ENCODE results near the gene KLHL3.
"Not testable (repeated sequence)": the region's sequence is repeated elsewhere in the genome, so short reads cannot be mapped to it uniquely, and the experiment has no call there.

The KLHL3 gene, protein sequence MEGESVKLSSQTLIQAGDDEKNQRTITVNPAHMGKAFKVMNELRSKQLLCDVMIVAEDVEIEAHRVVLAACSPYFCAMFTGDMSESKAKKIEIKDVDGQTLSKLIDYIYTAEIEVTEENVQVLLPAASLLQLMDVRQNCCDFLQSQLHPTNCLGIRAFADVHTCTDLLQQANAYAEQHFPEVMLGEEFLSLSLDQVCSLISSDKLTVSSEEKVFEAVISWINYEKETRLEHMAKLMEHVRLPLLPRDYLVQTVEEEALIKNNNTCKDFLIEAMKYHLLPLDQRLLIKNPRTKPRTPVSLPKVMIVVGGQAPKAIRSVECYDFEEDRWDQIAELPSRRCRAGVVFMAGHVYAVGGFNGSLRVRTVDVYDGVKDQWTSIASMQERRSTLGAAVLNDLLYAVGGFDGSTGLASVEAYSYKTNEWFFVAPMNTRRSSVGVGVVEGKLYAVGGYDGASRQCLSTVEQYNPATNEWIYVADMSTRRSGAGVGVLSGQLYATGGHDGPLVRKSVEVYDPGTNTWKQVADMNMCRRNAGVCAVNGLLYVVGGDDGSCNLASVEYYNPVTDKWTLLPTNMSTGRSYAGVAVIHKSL

DNA sequence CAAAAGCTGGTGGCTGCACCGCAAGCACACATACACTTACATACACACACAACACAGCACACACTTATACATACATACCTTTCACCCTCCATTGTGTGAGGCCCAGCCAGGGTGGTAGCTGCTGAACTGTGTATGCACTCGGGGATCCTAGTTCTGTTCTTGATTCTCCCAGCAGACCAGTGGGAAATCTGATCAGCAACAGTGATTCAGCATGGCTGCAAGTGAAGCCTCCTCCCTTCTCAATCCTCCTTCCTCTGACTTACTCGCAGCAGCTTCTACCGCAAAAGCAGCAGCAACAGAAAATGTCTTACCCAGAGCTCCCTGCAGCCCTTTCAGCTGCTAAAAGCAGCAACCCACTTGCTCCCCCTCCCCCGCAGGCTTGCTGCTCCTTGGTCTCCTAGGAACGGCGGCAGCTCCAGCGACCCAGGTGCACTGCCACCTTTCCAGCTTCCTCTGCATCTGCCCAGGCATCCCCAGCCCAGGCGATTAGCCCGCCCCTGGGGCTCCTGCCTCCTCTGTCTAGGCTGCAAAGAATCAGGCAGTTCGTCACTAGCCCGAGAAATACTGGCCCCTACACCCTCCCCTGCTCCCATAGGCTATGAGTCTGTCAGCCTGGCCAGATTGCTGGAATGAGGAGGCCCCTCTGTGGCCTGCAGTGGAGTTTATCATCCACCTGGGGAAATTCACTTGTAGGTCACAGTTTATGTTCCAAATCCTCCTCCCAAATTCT, at the start of gene KLHL3:
Gene KLHL3 (minus strand): TSS at position 535 of the 730 bp plus-strand sequence. CDS start 443 bp downstream, at position 92.
- DNase-seq = peak; percentile 5

DNA sequence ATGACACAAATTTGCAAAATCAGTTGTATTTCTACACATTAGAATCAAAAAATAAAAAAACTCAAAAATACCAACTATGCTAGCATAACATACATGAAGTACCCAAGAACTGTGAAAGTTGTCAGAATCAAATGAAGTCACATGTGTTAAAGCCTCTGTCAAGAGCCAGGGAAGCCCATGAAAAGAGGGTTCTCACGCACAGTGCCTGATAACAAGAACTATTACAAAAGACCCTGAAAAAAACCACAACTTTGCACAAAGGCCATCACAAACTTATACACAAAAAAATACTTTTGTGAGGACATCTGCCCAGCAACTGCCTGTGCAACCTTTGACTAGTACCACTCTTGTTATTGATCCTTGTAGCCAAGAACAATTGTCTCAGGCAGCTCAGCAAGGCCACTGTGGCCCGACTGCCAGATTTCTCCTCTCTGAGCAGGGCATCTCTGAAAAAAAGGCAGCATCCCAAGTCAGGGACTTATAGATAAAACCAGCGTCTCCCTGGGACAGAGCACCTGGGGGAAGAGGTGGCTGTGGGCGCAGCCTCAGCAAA, 47.2 kb upstream of the KLHL3 start:
- DNase-seq = no peak

DNA sequence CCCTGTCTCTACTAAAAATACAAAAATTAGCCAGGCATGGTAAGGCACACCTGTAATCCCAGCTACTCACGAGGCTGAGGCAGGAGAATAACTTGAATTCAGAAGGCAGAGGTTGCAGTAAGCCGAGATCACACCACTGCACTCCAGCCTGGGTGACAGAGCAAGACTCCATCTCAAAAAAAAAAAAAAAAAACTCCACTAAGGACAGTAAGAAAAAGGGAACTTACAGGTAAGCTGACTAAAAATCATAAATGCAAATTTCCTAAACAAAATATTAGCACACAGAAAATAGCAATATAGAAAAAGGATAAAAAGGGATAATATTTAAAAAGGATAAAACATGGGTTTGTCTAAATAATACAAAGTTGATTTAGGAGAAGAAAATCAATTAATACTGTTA, 46.2 kb upstream of the KLHL3 start:
- DNase-seq = no peak

DNA sequence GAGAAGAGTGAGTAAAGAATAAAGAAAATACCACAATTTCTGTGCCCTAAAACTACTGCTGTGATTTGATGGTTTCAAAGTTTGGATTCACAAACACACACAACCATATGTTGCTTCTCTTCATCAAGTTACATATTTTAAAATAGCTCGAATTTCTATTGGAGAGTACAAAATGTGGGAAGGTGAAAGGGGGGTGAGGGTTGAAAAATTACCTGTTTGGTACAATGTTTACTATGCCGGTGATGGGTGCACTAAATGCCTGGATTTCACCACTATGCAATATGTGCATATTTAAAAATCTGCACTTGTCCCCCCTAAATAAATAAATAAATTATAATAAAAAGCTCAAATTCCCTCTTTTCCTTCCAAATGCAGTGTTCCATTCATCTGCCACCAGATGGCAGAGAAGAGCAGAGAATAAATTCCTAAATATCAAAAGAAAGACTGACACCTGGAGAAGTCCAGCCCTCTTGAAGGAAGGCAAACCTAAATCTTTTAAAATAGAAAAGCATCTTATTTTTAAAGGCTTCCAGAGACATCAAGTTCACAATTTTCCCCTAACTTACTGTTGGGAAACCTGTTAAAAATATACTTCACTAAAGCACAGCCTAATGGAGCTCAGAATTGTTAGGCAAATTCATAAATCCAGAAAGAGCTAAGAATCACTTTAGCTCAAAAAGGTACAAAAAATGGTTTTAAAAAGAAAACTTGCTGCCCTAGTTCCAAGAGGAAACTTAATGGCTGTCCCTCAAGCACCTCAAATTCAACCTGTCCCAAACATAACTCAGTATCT, 43.1 kb upstream of the KLHL3 start:
- DNase-seq = no peak

DNA sequence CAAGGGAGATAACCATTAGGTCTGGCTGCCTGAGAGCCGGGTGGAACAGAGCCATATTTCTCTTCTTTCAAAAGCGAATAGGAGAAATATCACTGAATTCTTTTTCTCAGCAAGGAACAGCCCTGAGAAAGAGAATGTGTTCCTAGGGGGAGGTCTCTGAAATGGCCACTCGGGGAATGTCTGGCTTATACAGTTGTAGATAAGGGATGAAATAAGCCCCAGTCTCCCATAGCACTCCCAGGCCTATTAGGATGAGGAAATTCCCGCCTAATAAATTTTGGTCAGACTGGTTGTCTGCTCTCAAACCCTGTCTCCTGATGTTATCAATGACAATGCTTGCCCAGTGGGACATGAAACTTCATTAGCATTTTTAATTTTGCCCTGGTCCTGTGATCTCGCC, 32.0 kb upstream of the KLHL3 start:
- DNase-seq = not testable (repeated sequence)

DNA sequence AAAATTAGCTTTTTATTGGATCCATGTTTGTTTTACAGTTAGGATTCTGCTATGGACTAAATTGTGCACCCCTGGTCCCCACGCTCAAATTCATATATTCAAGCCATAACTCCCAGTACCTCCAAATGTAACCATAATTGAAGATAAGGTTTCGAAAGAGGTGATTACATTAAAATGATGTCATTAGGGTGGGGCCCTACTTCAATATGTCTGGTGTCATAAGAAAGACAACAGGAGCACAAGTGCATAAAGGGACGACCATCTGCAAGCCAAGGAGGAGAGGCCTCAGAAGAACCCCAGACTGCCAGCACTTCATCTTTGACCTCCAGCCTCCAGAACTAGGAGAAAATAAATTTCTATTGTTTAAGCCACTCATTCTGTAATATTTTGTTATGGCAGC, 25.7 kb upstream of the KLHL3 start:
- no peak for DNase-seq

DNA sequence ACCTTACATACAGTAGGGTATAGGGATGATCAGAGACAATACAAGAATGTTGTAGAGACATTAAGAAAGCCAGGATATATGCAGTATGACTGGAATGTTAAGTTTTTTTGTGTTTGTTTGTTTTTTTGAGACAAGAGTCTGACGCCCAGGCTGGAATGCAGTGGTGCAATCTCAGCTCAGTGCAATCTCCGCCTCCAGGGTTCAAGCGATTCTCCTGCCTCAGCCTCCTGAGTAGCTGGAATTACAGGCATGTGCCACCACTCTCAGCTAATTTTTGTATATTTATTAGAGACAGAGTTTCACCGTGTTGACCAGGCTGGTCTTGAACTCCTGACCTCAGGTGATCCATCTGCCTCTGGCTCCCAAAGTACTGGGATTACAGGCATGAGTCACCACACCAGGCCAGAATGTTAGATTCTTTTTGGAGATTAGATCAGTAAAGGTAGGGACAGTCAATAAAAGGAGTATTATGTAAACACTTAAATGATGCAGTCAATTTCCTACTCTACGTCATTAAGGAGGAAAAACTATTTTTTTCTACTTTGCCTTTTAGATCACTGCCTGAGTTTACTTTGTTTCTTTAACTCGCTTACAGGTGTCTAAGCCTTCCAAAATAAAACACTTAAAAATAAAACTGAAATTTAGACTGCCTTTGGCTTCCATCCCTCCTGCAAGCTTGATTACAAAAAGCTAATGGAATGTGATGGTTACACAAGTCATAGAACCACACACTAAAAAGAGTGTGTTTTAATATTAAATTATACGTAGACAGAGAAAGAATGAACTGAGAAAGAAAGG, 25.0 kb upstream of the KLHL3 start:
- DNase-seq = no peak

DNA sequence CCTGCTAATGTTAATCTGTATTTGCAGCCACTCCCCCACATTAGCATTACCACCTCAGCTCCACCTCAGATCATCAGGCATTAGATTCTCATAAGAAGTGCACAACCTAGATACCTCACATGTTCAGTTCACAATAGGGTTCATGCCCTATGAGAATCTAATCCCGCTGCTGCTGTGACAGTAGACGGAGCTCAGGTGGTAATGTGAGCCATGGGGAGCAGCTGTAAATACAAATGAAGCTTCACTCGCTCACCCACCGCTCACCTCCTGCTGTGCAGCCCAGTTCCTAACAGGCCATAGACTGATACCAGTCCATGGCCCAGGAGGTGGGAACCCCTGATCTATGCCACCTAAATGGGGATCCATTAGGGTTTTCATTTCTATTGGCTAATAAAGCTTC, 24.4 kb upstream of the KLHL3 start:
- DNase-seq = no peak

DNA sequence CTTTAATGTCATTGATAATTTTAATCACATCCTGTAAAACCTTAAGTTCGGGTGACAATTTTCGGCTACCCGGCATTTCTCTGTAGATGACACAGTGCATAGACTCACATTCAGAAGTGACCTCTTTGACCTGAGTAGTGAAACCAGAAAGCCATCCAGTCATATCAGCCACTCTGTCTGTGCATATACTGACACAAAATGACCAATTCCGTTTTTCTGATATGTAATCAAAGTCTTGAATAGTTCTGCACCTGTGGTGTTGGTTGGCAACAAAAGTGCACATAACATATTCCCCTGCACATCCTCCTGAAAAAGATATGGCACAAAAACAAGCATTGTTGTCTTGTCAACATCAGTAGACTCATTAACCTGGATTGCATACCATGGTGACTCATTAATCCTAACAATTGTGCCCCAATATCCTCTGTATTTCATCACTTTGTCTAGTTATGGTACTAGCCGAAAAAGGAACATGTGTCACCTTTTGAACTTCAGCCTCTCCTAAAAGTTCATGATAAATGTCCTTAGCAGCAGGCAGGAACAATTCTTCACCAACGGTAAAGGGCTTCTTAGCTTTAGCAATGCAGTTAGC, 22.9 kb upstream of the KLHL3 start:
- DNase-seq = no peak

DNA sequence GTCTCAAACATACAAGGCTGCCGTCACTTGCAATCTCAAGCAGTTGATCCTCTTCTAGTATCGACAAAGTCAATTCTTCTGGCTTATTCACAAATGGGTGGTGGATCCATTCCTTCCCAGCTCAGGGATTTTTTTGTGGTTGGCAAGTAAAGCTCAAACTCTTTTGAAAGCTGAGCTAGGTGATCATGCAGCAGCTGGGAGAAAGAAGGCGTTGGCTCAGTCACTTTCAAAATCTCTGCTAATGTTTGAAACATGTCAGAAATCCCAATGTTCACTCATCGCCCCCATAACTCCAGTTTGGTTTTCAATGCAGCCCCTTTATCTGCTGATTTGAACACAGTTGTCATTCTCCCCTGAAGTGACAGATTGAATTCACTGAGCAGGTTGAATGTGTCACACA, 22.2 kb upstream of the KLHL3 start:
- no peak for DNase-seq

DNA sequence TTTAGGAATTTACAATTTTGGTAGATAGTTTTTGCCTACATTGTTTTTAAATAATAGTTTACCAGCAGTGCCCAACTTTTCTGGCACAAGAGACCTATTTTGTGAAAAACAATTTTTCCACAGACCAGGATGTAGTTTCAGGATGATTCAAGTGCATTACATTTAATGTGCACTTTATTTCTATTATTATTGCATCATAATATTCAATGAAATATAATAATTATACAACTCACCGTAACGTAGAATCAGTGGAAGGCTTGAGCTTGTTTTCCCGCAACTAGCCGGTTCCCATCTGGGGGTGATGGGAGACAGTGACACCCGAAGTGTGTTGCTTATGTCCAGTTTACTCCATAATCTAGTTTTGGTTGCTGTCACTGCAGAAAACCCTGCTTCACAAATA, 21.7 kb upstream of the KLHL3 start:
- no peak for DNase-seq

DNA sequence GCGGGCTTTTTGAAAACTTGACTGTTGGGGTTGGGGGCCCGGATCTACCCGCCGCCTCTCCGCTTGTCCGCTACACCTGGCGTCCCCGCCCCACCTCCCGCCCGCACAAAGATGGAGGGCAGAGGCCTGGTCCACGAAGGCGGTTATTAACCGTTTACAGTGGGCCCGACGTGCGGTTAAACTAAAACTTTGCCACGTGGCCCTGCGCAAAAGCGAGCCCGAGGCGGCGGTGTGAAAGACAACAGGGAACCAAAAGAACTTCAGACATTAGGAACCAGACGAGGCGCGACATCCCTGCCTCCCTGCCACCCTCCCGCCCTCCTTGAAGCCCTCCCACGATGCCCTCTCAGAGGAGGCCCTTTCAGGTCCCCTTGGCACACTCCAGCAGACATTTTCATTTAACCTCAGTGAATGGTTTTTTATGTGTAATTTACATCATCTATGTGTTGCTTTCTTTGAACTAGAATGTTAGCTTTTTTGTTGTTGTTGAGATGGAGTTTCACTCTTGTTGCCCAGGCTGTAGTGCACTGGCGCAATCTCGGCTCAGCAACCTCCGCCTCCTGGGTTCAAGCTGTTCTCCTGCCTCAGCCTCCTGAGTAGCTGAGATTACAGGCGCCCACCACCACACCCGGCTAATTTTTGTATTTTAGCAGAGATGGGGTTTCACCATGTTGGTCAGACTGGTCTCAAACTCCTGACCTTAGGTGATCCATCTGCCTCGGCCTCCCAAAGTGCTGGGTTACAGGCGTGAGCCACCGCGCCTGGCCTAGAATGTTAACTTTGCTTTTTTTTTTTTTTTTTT, 19.3 kb upstream of the KLHL3 start:
- DNase-seq = no peak

DNA sequence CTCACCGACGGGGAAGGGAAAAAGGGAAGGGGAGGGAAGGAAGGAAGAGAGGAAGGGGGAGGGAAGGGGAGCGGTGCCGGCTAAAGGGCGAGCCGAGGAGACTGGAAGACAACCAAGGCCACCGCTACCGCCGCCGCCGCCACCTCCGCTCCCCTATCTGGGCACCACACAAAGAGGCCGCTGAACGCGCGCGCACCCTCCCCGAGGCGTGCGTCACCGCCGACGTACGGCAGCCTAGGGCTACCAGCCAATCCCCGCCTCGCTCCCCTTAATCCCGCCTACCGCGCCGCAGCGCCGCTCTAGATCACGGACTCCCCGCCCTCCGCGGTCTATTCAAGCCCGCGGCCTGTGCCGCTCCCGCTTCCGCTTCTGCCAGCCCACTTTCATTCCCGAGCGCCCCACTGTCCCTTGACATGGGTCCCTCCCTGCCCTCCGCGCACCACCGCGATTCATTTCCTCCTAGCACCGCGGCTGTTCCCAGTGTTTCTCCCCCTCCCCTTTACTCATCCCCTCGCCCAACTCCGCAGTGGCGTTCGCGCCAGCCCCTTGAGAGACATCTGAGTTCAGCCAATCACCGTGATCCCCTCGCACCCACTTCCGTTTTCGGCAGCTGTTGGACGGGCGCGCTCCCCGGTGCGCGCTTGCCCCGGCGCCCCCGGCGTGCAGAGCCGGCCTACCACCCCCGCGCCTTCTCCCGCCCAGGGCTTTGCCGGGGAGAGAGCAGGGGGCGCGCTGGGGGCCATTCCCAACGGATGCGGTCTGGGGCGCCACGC, 18.5 kb upstream of the KLHL3 start, which contains the start of gene HNRNPA0:
Gene HNRNPA0 (minus strand): TSS at position 176 of the 773 bp plus-strand sequence. CDS start 297 bp downstream, outside the sequence.
- peak; percentile 89 for DNase-seq

DNA sequence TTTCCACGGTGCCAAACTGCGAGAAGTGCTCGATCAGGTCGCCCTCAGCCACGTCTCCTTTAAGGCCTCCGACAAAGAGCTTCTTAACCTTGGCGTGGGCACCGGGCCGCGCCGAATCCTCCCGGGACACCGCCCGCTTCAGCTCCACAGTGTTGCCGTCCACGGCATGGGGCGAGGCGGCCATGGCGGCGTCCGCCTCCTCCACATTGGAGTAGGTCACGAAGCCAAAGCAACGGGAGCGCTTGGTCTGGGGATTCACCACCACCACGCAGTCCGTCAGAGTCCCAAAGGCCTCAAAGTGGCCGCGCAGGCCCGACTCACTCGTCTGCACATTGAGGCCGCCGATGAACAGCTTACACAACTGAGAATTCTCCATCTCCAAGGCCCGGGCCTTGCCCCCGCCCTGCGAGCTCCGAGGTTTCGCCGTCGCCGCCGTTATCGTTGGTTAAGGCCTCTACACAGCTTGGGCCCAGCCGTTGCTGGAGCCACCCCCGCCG, 17.9 kb upstream of the KLHL3 start:
- no peak for DNase-seq

DNA sequence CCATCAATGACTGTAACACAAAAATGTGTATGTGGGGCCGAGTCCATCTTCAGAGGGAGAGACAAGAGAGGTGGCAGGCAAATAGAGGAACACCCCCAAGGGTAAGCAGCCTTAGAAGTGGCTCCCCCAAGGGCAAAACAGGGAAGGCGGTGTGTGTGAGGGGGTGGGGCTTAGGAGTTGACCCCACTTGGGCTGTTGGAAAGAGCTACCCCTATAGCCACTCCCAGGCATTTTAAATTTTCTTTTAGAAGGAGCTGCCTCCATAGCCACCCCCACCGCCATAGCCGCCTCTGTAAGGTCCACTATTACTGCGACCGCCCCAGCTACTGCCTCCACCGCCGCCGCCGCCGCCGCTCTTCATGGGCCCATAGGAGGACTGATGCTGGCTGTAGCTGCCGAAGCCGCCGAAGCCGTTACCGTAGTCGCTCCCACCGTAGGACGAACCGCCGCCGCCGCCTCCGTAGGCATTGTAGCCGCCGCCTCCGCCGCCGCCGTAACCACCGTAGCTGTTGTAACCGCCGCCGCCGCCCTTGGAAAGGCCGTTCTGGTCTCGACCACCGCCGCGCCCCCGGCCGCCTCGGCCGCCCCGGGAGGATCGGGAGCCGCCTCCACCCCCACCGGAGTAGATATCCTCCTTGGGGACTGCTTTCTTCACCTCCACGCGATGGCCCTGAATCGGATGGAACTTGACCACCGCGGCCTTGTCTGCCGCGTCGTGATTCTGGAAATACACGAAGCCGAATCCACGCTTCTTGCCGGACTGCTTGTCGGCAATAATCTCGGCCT, 17.2 kb upstream of the KLHL3 start:
- no peak for DNase-seq

DNA sequence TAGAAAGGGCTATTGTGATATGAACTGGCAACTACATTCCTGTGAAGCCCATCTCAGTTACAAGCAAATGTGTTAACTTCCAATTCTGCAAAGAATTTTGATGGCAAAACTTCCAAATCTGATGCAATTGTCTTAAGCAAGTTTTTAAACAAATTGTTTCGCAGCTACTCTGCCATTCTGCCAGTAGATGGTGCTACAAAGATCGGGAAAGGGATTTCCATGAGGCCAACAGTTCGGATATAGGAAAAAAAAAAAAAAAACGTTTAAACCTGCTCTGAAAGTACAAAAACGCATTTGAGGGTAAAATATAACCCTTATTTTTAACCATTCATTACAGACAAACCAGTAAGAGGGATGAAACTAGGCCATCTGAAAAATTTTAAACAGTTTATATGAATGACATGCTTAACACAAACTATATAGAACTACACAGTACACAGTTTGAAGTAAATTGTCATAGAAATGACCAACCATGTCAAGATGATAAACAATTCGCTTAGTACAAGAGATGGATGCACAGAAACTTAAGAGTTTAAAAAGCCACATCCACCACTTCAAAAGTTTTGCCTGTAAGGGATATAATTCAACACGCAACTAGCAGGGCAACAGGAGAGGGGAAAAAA, 16.1 kb upstream of the KLHL3 start:
- DNase-seq = peak; percentile 52

DNA sequence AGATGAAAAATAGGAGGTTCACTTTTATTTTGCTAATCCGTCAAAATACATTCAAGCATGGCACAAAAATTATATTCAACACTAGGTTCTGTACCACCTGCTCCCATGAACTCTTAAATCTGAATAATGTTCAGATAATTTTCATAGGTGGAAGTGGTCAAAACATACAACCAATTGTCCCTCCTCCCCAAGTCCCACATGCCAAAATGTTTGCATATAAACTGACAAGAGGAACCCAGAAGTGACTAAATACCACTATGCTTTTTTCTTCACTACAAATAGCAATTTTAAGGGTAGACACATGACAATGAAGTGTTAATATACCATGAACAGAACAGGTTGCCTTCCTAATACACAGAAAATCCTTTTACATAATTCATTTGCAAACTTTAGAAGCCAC, 14.5 kb upstream of the KLHL3 start:
- DNase-seq = no peak

DNA sequence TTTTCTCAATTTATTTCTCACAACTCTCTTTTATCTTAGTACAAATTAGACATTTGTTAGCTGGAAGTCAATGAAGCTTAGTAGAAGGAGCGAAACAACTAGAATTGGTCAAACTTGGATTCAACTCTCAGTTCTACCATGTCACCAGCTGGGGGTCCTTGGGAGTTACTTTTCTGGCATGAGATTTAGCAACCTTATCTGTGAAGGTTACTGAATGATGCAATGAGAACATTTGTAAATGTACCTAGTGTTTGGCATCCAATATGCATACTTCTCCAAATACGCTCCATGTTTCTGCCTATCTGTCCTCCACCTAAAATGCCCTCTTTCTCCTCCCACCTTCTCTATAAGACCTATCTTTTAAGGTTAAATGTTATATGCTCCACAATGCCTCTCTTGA, 12.0 kb upstream of the KLHL3 start:
- DNase-seq = no peak
